Left ventricle myocardium superior (tissue), 1 donor: ENCODE results near the gene MRPL51. TPM values are rescaled to one million over a fixed set of nuclear protein-coding genes. Genes with fewer than 3 reads are reported as not detected.

Experiments used
- ATAC-seq: fragments of 200-7000 bp; cut with Tn5 transposase; one replicate; pipeline ENCODE4 v1.9.1; 2020; ENCODE audit warnings: mild to moderate bottlenecking, moderate library complexity
- DNase-seq: peaks from one replicate; pipeline ENCODE4 v3.0.0-alpha.2; 2020
- intact Hi-C: fragments of 100-400 bp; cut with micrococcal nuclease; formaldehyde crosslinking; loops from one replicate; pipeline ENCODE4 v1.11.0; 2022
- total RNA-seq: library from RNA; stranded (reverse); fragmentation: NEBNext Ultra II Directional; extraction: Animal tissue kit (Norgen Biotek cat#: 25700); gene quantifications from one replicate; pipeline ENCODE4 v1.2.1, GENCODE V29; 2021
- donor health status: DM: no; HTN: yes; CAD: no; lungs with severe emphysema.

The MRPL51 gene
- total RNA-seq, 1 donor from 2014 or later, result 275 TPM

DNA sequence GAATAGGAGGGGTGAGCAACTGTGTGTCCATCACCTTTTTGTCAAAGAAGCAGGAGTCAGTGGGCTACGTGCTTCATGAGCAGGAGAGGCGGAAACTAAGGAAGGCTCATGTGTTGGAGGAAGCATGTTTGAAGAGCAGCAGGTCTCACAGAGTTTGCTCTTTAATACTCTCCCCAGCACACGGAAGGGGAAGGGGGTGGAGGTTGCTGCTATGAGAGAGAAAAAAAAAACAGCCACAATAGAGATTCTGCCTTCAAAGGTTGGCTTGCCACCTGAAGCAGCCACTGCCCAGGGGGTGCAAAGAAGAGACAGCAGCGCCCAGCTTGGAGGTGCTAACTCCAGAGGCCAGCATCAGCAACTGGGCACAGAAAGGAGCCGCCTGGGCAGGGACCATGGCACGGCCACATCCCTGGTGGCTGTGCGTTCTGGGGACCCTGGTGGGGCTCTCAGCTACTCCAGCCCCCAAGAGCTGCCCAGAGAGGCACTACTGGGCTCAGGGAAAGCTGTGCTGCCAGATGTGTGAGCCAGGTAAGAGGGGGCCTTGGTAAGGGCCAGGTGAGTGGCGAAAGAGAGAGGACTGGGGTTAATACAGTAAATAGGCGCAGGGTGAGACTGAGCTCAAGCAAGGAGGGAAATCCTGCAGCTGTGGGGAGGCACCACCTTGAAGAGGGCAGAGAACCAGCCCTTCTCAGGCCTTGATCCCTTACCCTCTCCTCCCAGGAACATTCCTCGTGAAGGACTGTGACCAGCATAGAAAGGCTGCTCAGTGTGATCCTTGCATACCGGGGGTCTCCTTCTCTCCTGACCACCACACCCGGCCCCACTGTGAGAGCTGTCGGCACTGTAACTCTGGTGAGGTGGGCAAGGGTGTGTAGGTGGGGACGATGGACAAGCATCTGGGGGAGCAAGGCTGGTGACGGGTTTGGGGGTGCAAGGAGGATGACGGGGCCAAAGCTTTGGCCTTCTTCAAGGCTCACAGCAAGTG is 48.1 kb downstream of the MRPL51 start, which contains the start of gene CD27:
Gene CD27 (plus strand): TSS at position 252 of the 985 bp plus-strand sequence. CDS start 141 bp downstream, at position 393.
- DNase-seq (no peak), ATAC-seq (no peak)
- intact Hi-C loops, result no loop called here

DNA sequence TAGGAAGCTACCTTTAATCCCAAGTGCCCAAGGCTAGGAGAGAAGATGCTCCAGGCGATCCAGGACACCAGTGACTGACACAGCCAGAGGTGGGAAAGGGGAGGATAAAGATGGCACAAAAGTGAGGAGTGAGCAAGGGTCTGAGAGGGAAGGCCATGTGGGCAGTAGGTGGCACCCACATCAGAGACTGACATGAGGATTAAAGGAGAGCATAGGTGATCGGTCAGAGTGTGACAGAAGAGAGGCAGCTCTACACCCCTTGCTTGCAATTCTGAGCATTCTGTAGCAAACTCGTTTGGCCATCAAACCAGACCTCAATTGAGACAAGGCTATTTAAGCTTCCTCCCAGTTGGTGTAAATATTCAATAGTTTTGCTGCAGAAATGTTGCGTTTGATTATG is 49.0 kb downstream of the MRPL51 start:
- intact Hi-C loops, result no loop called here
- ATAC-seq (no peak), DNase-seq (no peak)

DNA sequence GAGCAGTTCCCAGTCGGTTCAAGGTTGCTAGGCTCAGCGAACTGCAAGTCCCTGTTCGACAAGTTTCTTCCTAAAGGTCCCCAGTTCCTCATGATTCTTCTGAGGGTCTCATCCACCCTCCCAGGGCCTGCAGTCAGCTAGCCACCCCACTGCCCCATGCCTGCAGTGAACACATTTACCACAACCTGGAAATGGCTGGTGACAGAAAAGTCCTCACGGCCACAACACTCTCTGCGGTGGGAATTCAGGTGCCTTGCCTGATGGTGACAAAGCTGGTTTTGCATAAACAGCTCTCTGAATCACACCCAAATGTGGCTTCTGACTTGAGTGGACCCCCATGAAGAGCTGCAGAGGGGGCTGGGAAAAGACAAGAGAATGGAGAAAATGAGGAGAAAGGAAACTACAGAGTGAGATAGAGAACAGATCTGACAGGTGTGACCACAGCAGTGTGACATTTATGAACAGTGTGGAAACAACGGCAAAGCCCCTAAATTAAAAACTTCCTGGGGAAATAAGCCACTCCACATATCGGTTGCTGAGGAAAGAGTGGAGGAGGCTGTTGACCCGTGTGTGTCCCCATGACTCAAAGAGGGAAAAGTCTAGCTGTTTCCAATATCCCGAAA is 49.6 kb downstream of the MRPL51 start:
- intact Hi-C loops, result no loop called here
- no peak for ATAC-seq
- no peak for DNase-seq

DNA sequence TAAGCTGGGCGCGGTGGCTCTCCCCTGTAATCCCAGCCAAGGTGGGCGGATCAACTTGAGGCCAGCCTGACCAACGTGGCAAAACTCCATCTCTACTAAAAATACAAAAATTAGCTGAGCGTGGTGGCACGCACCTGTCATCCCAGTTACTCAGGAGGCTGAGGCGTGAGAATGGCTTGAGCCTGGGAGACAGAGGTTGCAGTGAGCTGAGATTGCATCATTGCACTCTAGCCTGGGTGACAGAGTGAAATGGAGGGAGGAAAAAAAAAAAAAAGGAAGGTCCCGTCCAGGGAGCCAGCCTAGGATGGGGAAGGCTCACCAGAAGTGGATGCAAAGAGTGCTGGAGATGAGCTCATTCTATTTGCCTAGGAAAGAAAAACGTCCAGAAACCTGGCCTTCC is 50.2 kb downstream of the MRPL51 start:
- intact Hi-C loops, result no loop called here
- DNase-seq, result no peak
- ATAC-seq, result no peak

Other genes starting within 250 kb of the MRPL51 start
- gene PLEKHG6, start 182.6 kb downstream of the MRPL51 start, total RNA-seq, result 0.47 TPM
- gene TNFRSF1A, start 151.2 kb downstream of the MRPL51 start, total RNA-seq, result 44.0 TPM
- 1.7 TPM for gene SCNN1A, start 117.7 kb downstream of the MRPL51 start, total RNA-seq
- gene LTBR, start 109.1 kb downstream of the MRPL51 start, total RNA-seq, result 32.9 TPM
- gene CD27, start 48.3 kb downstream of the MRPL51 start, total RNA-seq, result 0.20 TPM
- gene TAPBPL, start 41.2 kb downstream of the MRPL51 start, total RNA-seq, result 13.1 TPM
- 3.6 TPM for gene VAMP1, start 22.6 kb downstream of the MRPL51 start, total RNA-seq
- 13.1 TPM for gene NCAPD2, start 840 bp upstream of the MRPL51 start, total RNA-seq
- gene GAPDH, start 41.3 kb upstream of the MRPL51 start, total RNA-seq, result 4,526 TPM
- 14.9 TPM for gene IFFO1, start 62.8 kb upstream of the MRPL51 start, total RNA-seq
- gene NOP2, start 75.0 kb upstream of the MRPL51 start, total RNA-seq, result 16.1 TPM
- 159 TPM for gene CHD4, start 114.1 kb upstream of the MRPL51 start, total RNA-seq
- 8.6 TPM for gene LPAR5, start 142.7 kb upstream of the MRPL51 start, total RNA-seq
- gene ACRBP, start 154.2 kb upstream of the MRPL51 start, total RNA-seq, result 2.2 TPM
- 30.1 TPM for gene ING4, start 169.9 kb upstream of the MRPL51 start, total RNA-seq
- 31.8 TPM for gene ZNF384, start 196.1 kb upstream of the MRPL51 start, total RNA-seq
- gene PIANP, start 207.6 kb upstream of the MRPL51 start, total RNA-seq, result 0.25 TPM
- 81.9 TPM for gene COPS7A, start 230.8 kb upstream of the MRPL51 start, total RNA-seq